WTC11 (cell line): ENCODE data around the gene MYO16. TPM values are rescaled to one million over a fixed set of nuclear protein-coding genes. Genes with fewer than 3 reads are reported as not detected.

Source experiments
- ATAC-seq: fragments of 200-7000 bp; cut with Tn5 transposase; 2 replicates; pipeline ENCODE4 v1.10.0; 2021; ENCODE audit warnings: mild to moderate bottlenecking, moderate library complexity
- CTCF ChIA-PET: fragments of 300-600 bp; sonication (Branson Sonifier 250); formaldehyde crosslinking; loops from one replicate; lab custom pipeline; 2021; ENCODE audit warnings: antibody characterized with exemption; lab: Charles Lee
- POLR2A ChIA-PET: fragments of 350-600 bp; sonication (Branson Sonifier 250); formaldehyde crosslinking; loops from one replicate; lab custom pipeline; 2021; ENCODE audit warnings: antibody characterized with exemption; lab: Charles Lee
- DNase-seq: peaks from one replicate; pipeline ENCODE4 v3.0.0; 2021; ENCODE audit warnings: low spot score
- H3K27ac Mint-ChIP-seq: 2 replicates; pipeline ENCODE4 v1.8.0; 2021; ENCODE audit warnings: mixed read lengths
- H3K27me3 Mint-ChIP-seq: 2 replicates; pipeline ENCODE4 v1.8.0; 2021; ENCODE audit warnings: low read depth, mild to moderate bottlenecking, moderate library complexity, mixed read lengths
- H3K36me3 Mint-ChIP-seq: 2 replicates; pipeline ENCODE4 v1.8.0; 2021; ENCODE audit warnings: mixed read lengths
- H3K4me1 Mint-ChIP-seq: 2 replicates; pipeline ENCODE4 v1.8.0; 2022; ENCODE audit warnings: mixed read lengths
- H3K4me3 Mint-ChIP-seq: 2 replicates; pipeline ENCODE4 v1.8.0; 2021; ENCODE audit warnings: mild to moderate bottlenecking, moderate library complexity, mixed read lengths
- H3K9me3 Mint-ChIP-seq: 2 replicates; pipeline ENCODE4 v1.8.0; 2021; ENCODE audit warnings: mixed read lengths
- FOXP1 ChIP-seq: sonication (generic); formaldehyde crosslinking; IDR thresholded peaks from 2 replicates; pipeline ENCODE4 v1.8.0; 2022; ENCODE audit warnings: missing genetic modification reagents, mild to moderate bottlenecking, moderate library complexity, borderline replicate concordance
- GABPB1 ChIP-seq: sonication (generic); formaldehyde crosslinking; IDR thresholded peaks from 2 replicates; pipeline ENCODE4 v1.8.1; 2023; ENCODE audit warnings: mild to moderate bottlenecking, missing genetic modification reagents
- GRHL2 ChIP-seq: fragments of 250-450 bp; sonication (Bioruptor Pico); IDR thresholded peaks from 2 replicates; pipeline ENCODE4 v1.8.0; 2022; ENCODE audit warnings: mild to moderate bottlenecking, moderate library complexity; ENCODE audit not compliant: insufficient replicate concordance, severe bottlenecking
- IRF1 ChIP-seq: sonication (generic); formaldehyde crosslinking; IDR thresholded peaks from 2 replicates; pipeline ENCODE4 v1.8.0; 2023; ENCODE audit warnings: missing genetic modification reagents
- MAX ChIP-seq: sonication (generic); formaldehyde crosslinking; IDR thresholded peaks from 2 replicates; pipeline ENCODE4 v1.8.0; 2022; ENCODE audit warnings: mild to moderate bottlenecking, missing genetic modification reagents
- MLX ChIP-seq: sonication (generic); formaldehyde crosslinking; IDR thresholded peaks from 2 replicates; pipeline ENCODE4 v1.8.1; 2023; ENCODE audit warnings: mild to moderate bottlenecking, missing genetic modification reagents, moderate library complexity
- MXD4 ChIP-seq: fragments of 250-450 bp; sonication (Bioruptor Pico); IDR thresholded peaks from 2 replicates; pipeline ENCODE4 v1.8.0; 2021; ENCODE audit warnings: mild to moderate bottlenecking, moderate library complexity, borderline replicate concordance
- NFE2L1 ChIP-seq: sonication (generic); formaldehyde crosslinking; IDR thresholded peaks from 2 replicates; pipeline ENCODE4 v1.8.1; 2023; ENCODE audit warnings: missing genetic modification reagents
- RELA ChIP-seq: sonication (generic); formaldehyde crosslinking; IDR thresholded peaks from 2 replicates; pipeline ENCODE4 v1.8.1; 2022; ENCODE audit warnings: missing genetic modification reagents, mild to moderate bottlenecking, borderline replicate concordance
- SP1 ChIP-seq: sonication (generic); formaldehyde crosslinking; conservative IDR thresholded peaks from 2 replicates; pipeline ENCODE4 v1.8.1; 2022; ENCODE audit warnings: missing genetic modification reagents
- TEAD1 ChIP-seq: sonication (generic); formaldehyde crosslinking; IDR thresholded peaks from 2 replicates; pipeline ENCODE4 v1.8.0; 2022; ENCODE audit warnings: mild to moderate bottlenecking, missing genetic modification reagents
- USF2 ChIP-seq: sonication (generic); formaldehyde crosslinking; IDR thresholded peaks from 2 replicates; pipeline ENCODE4 v1.8.1; 2023; ENCODE audit warnings: mild to moderate bottlenecking, missing genetic modification reagents, moderate library complexity
- ZBTB43 ChIP-seq: sonication (generic); formaldehyde crosslinking; IDR thresholded peaks from 2 replicates; pipeline ENCODE4 v1.8.1; 2023; ENCODE audit warnings: mild to moderate bottlenecking, missing genetic modification reagents
- ZNF281 ChIP-seq: sonication (generic); formaldehyde crosslinking; IDR thresholded peaks from 2 replicates; pipeline ENCODE4 v1.8.0; 2023; ENCODE audit warnings: mild to moderate bottlenecking, missing genetic modification reagents
- total RNA-seq: library from RNA; stranded (reverse); gene quantifications from 3 replicates; pipeline ENCODE4 v1.2.3, GENCODE V29; 2021

Gene MYO16
- total RNA-seq, 1 experiment from 2014 or later: 0.09 TPM

GRCh38 chr13:108915095-108915633, 285.8 kb downstream of the MYO16 start:
- ATAC-seq (no peak), DNase-seq (no peak)
- H3K4me1 Mint-ChIP-seq: peaks cover 26% of the 10 kb centered on the region
- POLR2A ChIA-PET: no interaction called here
- H3K4me3 Mint-ChIP-seq: no peak overlapping the region
- CTCF ChIA-PET: interaction anchor here (0.7 to 1.9 kb wide), 8 partner anchors 10 to 875 kb away, joined by 3 to 14 read pairs (median 4); no protein-coding TSS in a partner anchor
- H3K36me3 Mint-ChIP-seq: no peaks in the 10 kb centered on the region
- H3K27ac Mint-ChIP-seq: no peak overlapping the region; the same call in 1 of the 2 replicates
- no peaks in the 10 kb centered on the region for H3K27me3 Mint-ChIP-seq
- H3K9me3 Mint-ChIP-seq: no peaks in the 10 kb centered on the region; the same call in 1 of the 2 replicates
- TF ChIP-seq MXD4 (CRISPR knock-in tag) (no peak), ZNF281 (CRISPR knock-in tag) (no peak), MAX (CRISPR knock-in tag) (no peak), MLX (CRISPR knock-in tag) (no peak), GRHL2 (CRISPR knock-in tag) (no peak), SP1 (CRISPR knock-in tag) (no peak), TEAD1 (CRISPR knock-in tag) (no peak), RELA (CRISPR knock-in tag) (no peak)
- TF ChIP-seq, all 79 proteins: peak for 0

GRCh38 chr13:108915634-108916512, 286.5 kb downstream of the MYO16 start:
- peak; percentile 47 for DNase-seq
- Mint-ChIP-seq H3K4me3 (no peak overlapping the region), H3K27me3 (no peaks in the 10 kb centered on the region), H3K9me3 (no peaks in the 10 kb centered on the region), H3K27ac (0 out of 2 replicates have a peak overlapping the region, but pooled peaks have one; percentile 25), H3K4me1 (peaks cover 26% of the 10 kb centered on the region), H3K36me3 (no peaks in the 10 kb centered on the region)
- TF ChIP-seq FOXP1 (no peak), ZBTB43 (CRISPR knock-in tag) (no peak), GABPB1 (CRISPR knock-in tag) (peak; percentile 25; the same call in 1 of the 2 replicates), IRF1 (CRISPR knock-in tag) (no peak), NFE2L1 (peak; percentile 92), USF2 (peak; percentile 58)
- no peak; the same call in 1 of the 2 replicates for ATAC-seq
- ChIA-PET POLR2A (no interaction called here), CTCF (interaction anchor here (1.0 to 1.9 kb wide), 8 partner anchors 10 to 593 kb away, joined by 3 to 14 read pairs (median 4); no protein-coding TSS in a partner anchor)
